B cell (primary cell): ENCODE measurements around the gene MIOX. TPM values are rescaled to one million over a fixed set of nuclear protein-coding genes. Genes with fewer than 3 reads are reported as not detected.

ENCODE experiments used
- ATAC-seq: fragments of 200-7000 bp; cut with Tn5 transposase; one replicate; pipeline ENCODE4 v1.10.0; 2021; ENCODE audit warnings: low read depth, mild to moderate bottlenecking, moderate number of reproducible peaks, moderate library complexity
- CTCF ChIA-PET: fragments of 350-600 bp; sonication (Branson Sonifier 250); formaldehyde crosslinking; loops from one replicate; lab custom pipeline; 2021; ENCODE audit warnings: antibody characterized with exemption, inconsistent platforms; lab: Charles Lee
- POLR2A ChIA-PET: fragments of 350-600 bp; sonication (Branson Sonifier 250); formaldehyde crosslinking; loops from one replicate; lab custom pipeline; 2021; ENCODE audit warnings: antibody characterized with exemption; lab: Charles Lee
- DNase-seq: peaks from one replicate; pipeline ENCODE4 v3.0.0; 2013
- H2AFZ ChIP-seq: 2 replicates; pipeline ENCODE4 v1.6.1; 2012; ENCODE audit warnings: mild to moderate bottlenecking, low read depth, low read length; ENCODE audit not compliant: insufficient read depth, poor library complexity, severe bottlenecking
- H3K27ac ChIP-seq, 2 donors: 1 replicate in 1 of 2; 2 replicates in 1 of 2; pipeline ENCODE4 v1.5.1; 2012 to 2013; ENCODE audit warnings: low read length in 2 of 2, mild to moderate bottlenecking in 2 of 2, moderate library complexity in 1 of 2
- H3K27me3 ChIP-seq, 4 experiments: fragments of 200-600 bp in 1 of 4; sonication (generic) in 1 of 4; replicated peaks in 1 of 4; 1 replicate in 2 of 4; 2 replicates in 2 of 4; pipeline versions ENCODE4 v1.6.1 to v1.7.0; 2013 to 2016; ENCODE audit warnings: low read length in 3 of 4, mild to moderate bottlenecking in 2 of 4, mixed read lengths in 1 of 4, moderate library complexity in 1 of 4; ENCODE audit not compliant: insufficient read depth in 4 of 4, control insufficient read depth in 3 of 4; ENCODE audit errors: control extremely low read depth in 1 of 4
- H3K36me3 ChIP-seq, 2 experiments: replicated peaks in 1 of 2; 1 replicate in 1 of 2; 2 replicates in 1 of 2; pipeline versions ENCODE4 v1.6.1 to v1.7.1; 2013; ENCODE audit warnings: low read length in 1 of 2; ENCODE audit not compliant: insufficient read depth in 2 of 2, control insufficient read depth in 1 of 2; ENCODE audit errors: control extremely low read depth in 1 of 2, extremely low read depth in 1 of 2
- H3K4me1 ChIP-seq, 2 donors: fragments of 200-600 bp in 1 of 2; sonication (generic) in 1 of 2; 1 replicate in 1 of 2; 2 replicates in 1 of 2; pipeline versions ENCODE4 v1.5.1 to v1.6.1; 2013 to 2017; ENCODE audit warnings: low read length in 2 of 2; ENCODE audit not compliant: control insufficient read depth in 2 of 2, insufficient read depth in 2 of 2
- H3K4me2 ChIP-seq: replicated peaks from 2 replicates; pipeline ENCODE3; 2012; ENCODE audit warnings: mild to moderate bottlenecking, low read depth, low read length; ENCODE audit not compliant: poor library complexity, severe bottlenecking
- H3K4me3 ChIP-seq, 5 experiments: fragments of 200-600 bp in 1 of 5; sonication (generic) in 1 of 5; 1 replicate in 3 of 5; 2 replicates in 2 of 5; pipeline versions ENCODE4 v1.5.1 to v1.7.0; 2011 to 2016; ENCODE audit warnings: low read length in 4 of 5, mild to moderate bottlenecking in 4 of 5, low read depth in 2 of 5, control low read depth in 1 of 5, moderate library complexity in 1 of 5; ENCODE audit not compliant: insufficient read depth in 1 of 5; ENCODE audit errors: control extremely low read depth in 1 of 5, extremely low read depth in 1 of 5
- H3K79me2 ChIP-seq: fragments of 200-600 bp; sonication (generic); one replicate; pipeline ENCODE4 v1.6.0; 2016; ENCODE audit warnings: low read length; ENCODE audit not compliant: control insufficient read depth, insufficient read depth
- H3K9ac ChIP-seq: fragments of 200-600 bp; sonication (generic); 2 replicates; pipeline ENCODE4 v1.6.1; 2017; ENCODE audit warnings: mild to moderate bottlenecking, low read length, moderate library complexity
- H3K9me3 ChIP-seq, 3 donors: one replicate each; pipeline versions ENCODE4 v1.6.1 to v1.7.1; 2013; ENCODE audit warnings: low read length in 2 of 3; ENCODE audit not compliant: control insufficient read depth in 2 of 3, insufficient read depth in 1 of 3; ENCODE audit errors: control extremely low read depth in 1 of 3
- H4K20me1 ChIP-seq: 2 replicates; pipeline ENCODE4 v1.6.0; 2012; ENCODE audit warnings: mild to moderate bottlenecking, low read length; ENCODE audit not compliant: insufficient read depth, control insufficient read depth, poor library complexity, severe bottlenecking
- H3K27ac Mint-ChIP-seq: one replicate; pipeline ENCODE4 v1.8.0; 2021; ENCODE audit warnings: mixed read lengths
- H3K27me3 Mint-ChIP-seq: one replicate; pipeline ENCODE4 v1.8.0; 2021; ENCODE audit warnings: mixed read lengths
- H3K4me1 Mint-ChIP-seq: one replicate; pipeline ENCODE4 v1.8.0; 2021; ENCODE audit warnings: mixed read lengths
- H3K4me3 Mint-ChIP-seq: one replicate; pipeline ENCODE4 v1.8.0; 2021; ENCODE audit warnings: mixed read lengths
- H3K9me3 Mint-ChIP-seq: one replicate; pipeline ENCODE4 v1.8.0; 2022; ENCODE audit warnings: mixed read lengths; ENCODE audit not compliant: insufficient read depth
- EZH2 ChIP-seq: IDR thresholded peaks from 2 replicates; pipeline ENCODE4 v1.6.1; 2012; ENCODE audit warnings: borderline replicate concordance, low read depth, mild to moderate bottlenecking, moderate library complexity, low read length; ENCODE audit not compliant: insufficient read depth, poor library complexity, severe bottlenecking
- WGBS: methylation state at CpG from one replicate; pipeline ENCODE4 v1.1.5; 2013; ENCODE audit warnings: missing lambda C conversion rate; ENCODE audit not compliant: insufficient coverage; 5-methylcytosine and 5-hydroxymethylcytosine counted together
- intact Hi-C: fragments of 100-400 bp; cut with micrococcal nuclease; formaldehyde crosslinking; loops from one replicate; pipeline ENCODE4 v1.10.0; 2022
- polyA plus RNA-seq: library from polyadenylated mRNA; depleted of rRNA; stranded (reverse); fragments of >200 nt; gene quantifications from 2 replicates; pipeline ENCODE4 v1.2.3, GENCODE V29; 2012
- total RNA-seq, 2 donors: library from RNA; stranded (reverse); fragments of 120-200 nt in 1 of 2; gene quantifications; 1 replicate in 1 of 2; 2 replicates in 1 of 2; pipeline versions ENCODE4 v1.2.3 to v1.2.4, GENCODE V29; 2013 to 2022
- TF ChIP-seq, protein P1 (sequence below): fragments of 200-600 bp; IDR thresholded peaks from one replicate; pipeline ENCODE4 v1.8.0; 2022; ENCODE audit warnings: antibody characterized with exemption, mild to moderate bottlenecking

MIOX gene
- total and polyA plus RNA-seq, 2 donors (not counting 1 experiment from before 2014, with no cell fraction given): 0.88 TPM; not detected in 1

DNA sequence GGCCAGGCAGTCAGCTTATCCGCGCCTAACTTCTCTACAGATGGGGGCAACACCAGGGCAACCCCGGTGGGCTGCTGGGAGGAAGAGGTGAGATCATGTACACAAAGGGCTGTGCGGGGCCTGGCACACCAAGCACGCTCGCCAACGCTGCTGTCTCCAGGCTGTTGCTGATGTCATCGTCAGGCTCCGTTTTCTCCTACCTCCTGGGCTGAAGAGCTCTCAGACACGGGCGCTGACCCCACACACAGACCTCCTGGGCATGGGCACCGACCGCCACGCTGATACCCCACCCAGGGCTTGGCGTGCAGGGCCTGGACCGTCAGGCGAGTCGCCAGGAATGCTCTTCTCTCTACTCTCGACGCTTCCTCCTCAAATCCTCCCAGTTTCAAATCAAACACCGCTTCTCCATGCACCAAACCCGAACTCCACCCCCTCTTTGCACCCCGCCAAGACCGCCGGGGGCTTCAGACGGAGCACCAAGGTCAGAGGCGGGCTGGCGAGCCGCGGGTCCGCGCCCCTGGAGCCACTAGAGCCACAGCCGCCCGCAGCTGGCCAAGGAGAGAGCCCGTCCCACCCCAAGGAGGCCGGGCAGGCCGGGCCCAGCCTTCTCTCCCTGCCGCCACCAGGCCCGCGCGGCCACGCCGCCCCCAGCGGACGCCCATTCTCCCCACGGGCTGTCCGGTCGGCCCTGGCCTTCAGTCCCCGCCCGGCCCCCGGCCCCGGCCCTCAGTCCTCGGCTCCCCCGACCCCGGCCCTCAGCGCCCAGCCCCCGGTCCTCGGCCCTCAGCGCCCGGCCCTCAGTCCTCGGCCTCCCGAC, 12.6 kb upstream of the MIOX start:
- H3K27me3 ChIP-seq: no peaks in the 10 kb centered on the region
- intact Hi-C loops: loop anchor here (5.0 to 10.0 kb wide), 2 partner anchors 53 to 539 kb away; partner anchors contain the start of gene SCO2
- H3K4me3 ChIP-seq: peak overlapping the region; percentile 51 to 81 (median 68)
- H3K27ac ChIP-seq: peak overlapping the region; percentile 12 to 90
- ChIA-PET POLR2A (interaction anchor here (1.3 kb wide), 1 partner anchor 51 kb away, joined by 5 read pairs; the partner anchor contains the start of gene SCO2), CTCF (interaction anchor here (0.5 to 2.2 kb wide), 8 partner anchors 11 to 233 kb away, joined by 3 to 16 read pairs (median 4); partner anchors contain the start of genes ARSA and SCO2)
- peak overlapping the region; percentile 95 for H2AFZ ChIP-seq
- H4K20me1 ChIP-seq: peaks cover 49% of the 10 kb centered on the region
- peak overlapping the region; percentile 89 for H3K4me3 Mint-ChIP-seq
- H3K4me2 ChIP-seq: peak overlapping the region; percentile 99
- peak overlapping the region; percentile 92 for H3K27ac Mint-ChIP-seq
- H3K4me1 ChIP-seq: peaks cover 51 to 59% of the 10 kb centered on the region in 2 donors
- H3K27me3 Mint-ChIP-seq: no peaks in the 10 kb centered on the region
- no peaks in the 10 kb centered on the region for H3K9me3 ChIP-seq
- TF ChIP-seq, protein P1, sequence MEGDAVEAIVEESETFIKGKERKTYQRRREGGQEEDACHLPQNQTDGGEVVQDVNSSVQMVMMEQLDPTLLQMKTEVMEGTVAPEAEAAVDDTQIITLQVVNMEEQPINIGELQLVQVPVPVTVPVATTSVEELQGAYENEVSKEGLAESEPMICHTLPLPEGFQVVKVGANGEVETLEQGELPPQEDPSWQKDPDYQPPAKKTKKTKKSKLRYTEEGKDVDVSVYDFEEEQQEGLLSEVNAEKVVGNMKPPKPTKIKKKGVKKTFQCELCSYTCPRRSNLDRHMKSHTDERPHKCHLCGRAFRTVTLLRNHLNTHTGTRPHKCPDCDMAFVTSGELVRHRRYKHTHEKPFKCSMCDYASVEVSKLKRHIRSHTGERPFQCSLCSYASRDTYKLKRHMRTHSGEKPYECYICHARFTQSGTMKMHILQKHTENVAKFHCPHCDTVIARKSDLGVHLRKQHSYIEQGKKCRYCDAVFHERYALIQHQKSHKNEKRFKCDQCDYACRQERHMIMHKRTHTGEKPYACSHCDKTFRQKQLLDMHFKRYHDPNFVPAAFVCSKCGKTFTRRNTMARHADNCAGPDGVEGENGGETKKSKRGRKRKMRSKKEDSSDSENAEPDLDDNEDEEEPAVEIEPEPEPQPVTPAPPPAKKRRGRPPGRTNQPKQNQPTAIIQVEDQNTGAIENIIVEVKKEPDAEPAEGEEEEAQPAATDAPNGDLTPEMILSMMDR: no peak
- no peak for TF ChIP-seq EZH2
- H3K9me3 Mint-ChIP-seq: no peaks in the 10 kb centered on the region
- 9% methylated on average over 62 of the region's 62 CpGs for WGBS
- DNase-seq (no peak), ATAC-seq (no peak)
- H3K9ac ChIP-seq: peak overlapping the region; percentile 87
- H3K36me3 ChIP-seq: peaks cover 0 to 5% of the 10 kb centered on the region in 2 experiments
- peaks cover 57% of the 10 kb centered on the region for H3K79me2 ChIP-seq
- H3K4me1 Mint-ChIP-seq: peaks cover 56% of the 10 kb centered on the region
